A549 (cell line): ENCODE data around the gene NELFA. TPM values are rescaled to one million over a fixed set of nuclear protein-coding genes. Genes with fewer than 3 reads are reported as not detected.

Experiments used
- ATAC-seq, 2 experiments: fragments of 200-7000 bp in 1 of 2; fragments of >200 bp in 1 of 2; cut with Nextera tagmentation in 1 of 2; cut with Tn5 transposase in 1 of 2; 3 replicates each; pipeline versions ENCODE4 v1.8.0 to v1.9.1; 2018 to 2020; ENCODE audit warnings: mild to moderate bottlenecking in 1 of 2, moderate library complexity in 1 of 2
- CTCF ChIA-PET: fragments of 300-600 bp; sonication (Branson Sonifier 250); formaldehyde crosslinking; extraction: SDS; loops from one replicate; lab custom pipeline; 2021; ENCODE audit warnings: antibody characterized with exemption, inconsistent platforms; lab: Yijun Ruan, JAX
- POLR2A ChIA-PET: fragments of 350-600 bp; formaldehyde crosslinking; extraction: SDS; loops from one replicate; lab custom pipeline; 2021; ENCODE audit warnings: antibody characterized with exemption, inconsistent platforms; lab: Yijun Ruan, JAX
- DNase-seq, 2 experiments: peaks; one replicate each; pipeline versions ENCODE4 v3.0.0 to v3.0.0-alpha.2; 2011 to 2016; ENCODE audit warnings: low read depth in 1 of 2, low spot score in 1 of 2
- FAIRE-seq: peaks from 2 replicates; lab custom pipeline; 2011; peaks lifted over from hg19 to GRCh38; lab: Jason Lieb, UNC
- H3K27ac ChIP-seq, 2 experiments: fragments of >200 bp; sonication (Bioruptor Twin); formaldehyde crosslinking; 3 replicates each; pipeline ENCODE4 v1.5.1; 2016 to 2017
- H3K4me1 ChIP-seq: fragments of >200 bp; sonication (Bioruptor Twin); formaldehyde crosslinking; 3 replicates; pipeline ENCODE4 v1.6.1; 2016
- H3K4me2 ChIP-seq: fragments of >200 bp; sonication (Bioruptor Twin); formaldehyde crosslinking; 3 replicates; pipeline ENCODE4 v1.6.1; 2016
- H3K4me3 ChIP-seq: fragments of >200 bp; sonication (Bioruptor Twin); formaldehyde crosslinking; 3 replicates; pipeline ENCODE4 v1.5.1; 2016
- H3K9me3 ChIP-seq: fragments of >200 bp; sonication (Bioruptor Twin); formaldehyde crosslinking; 3 replicates; pipeline ENCODE4 v1.6.1; 2016
- BHLHE40 ChIP-seq: IDR thresholded peaks from 2 replicates; pipeline ENCODE4 v1.6.1; 2012; ENCODE audit warnings: low read depth, low read length, inconsistent platforms
- EHF ChIP-seq: fragments of 250-450 bp; sonication (Bioruptor Pico); IDR thresholded peaks from 2 replicates; pipeline ENCODE4 v1.5.0; 2020; ENCODE audit warnings: mild to moderate bottlenecking
- FOSB ChIP-seq: fragments of 250-450 bp; sonication (Bioruptor Pico); IDR thresholded peaks from 2 replicates; pipeline ENCODE4 v1.5.0; 2020; ENCODE audit warnings: mild to moderate bottlenecking, moderate library complexity
- HOXB5 ChIP-seq: fragments of 250-450 bp; sonication (Bioruptor Pico); IDR thresholded peaks from 2 replicates; pipeline ENCODE4 v1.5.0; 2020; ENCODE audit warnings: mild to moderate bottlenecking, moderate library complexity
- PHF8 ChIP-seq: fragments of 200-600 bp; sonication (generic); IDR thresholded peaks from 2 replicates; pipeline ENCODE4 v1.6.1; 2016; ENCODE audit warnings: low read depth, mild to moderate bottlenecking, antibody characterized with exemption, moderate library complexity, borderline replicate concordance
- RCOR1 ChIP-seq: fragments of 150-350 bp; IDR thresholded peaks from 2 replicates; pipeline ENCODE4 v1.6.1; 2014; ENCODE audit warnings: antibody characterized with exemption, low read length, low read depth
- REST ChIP-seq: fragments of 200-600 bp; sonication (generic); IDR thresholded peaks from 2 replicates; pipeline ENCODE4 v1.6.1; 2016; ENCODE audit warnings: antibody characterized with exemption, mild to moderate bottlenecking, moderate library complexity
- RNF2 ChIP-seq: fragments of 200-600 bp; sonication (generic); IDR thresholded peaks from 2 replicates; pipeline ENCODE4 v1.6.1; 2016; ENCODE audit warnings: low read depth, mild to moderate bottlenecking, antibody characterized with exemption, moderate library complexity, borderline replicate concordance
- TFCP2L1 ChIP-seq: fragments of 250-450 bp; sonication (Bioruptor Pico); IDR thresholded peaks from 2 replicates; pipeline ENCODE4 v1.5.0; 2021; ENCODE audit warnings: mild to moderate bottlenecking
- TP53 ChIP-seq: fragments of 250-450 bp; sonication (Bioruptor Pico); IDR thresholded peaks from 2 replicates; pipeline ENCODE4 v1.5.0; 2021; ENCODE audit warnings: mild to moderate bottlenecking, moderate library complexity
- ZNF302 ChIP-seq: fragments of 250-450 bp; sonication (Bioruptor Pico); IDR thresholded peaks from 2 replicates; pipeline ENCODE4 v1.9.0; 2021; ENCODE audit warnings: inconsistent platforms, mild to moderate bottlenecking, moderate library complexity
- WGBS: methylation state at CpG from one replicate; pipeline ENCODE4 v1.1.6; 2017; ENCODE audit errors: missing lambda C conversion rate; 5-methylcytosine and 5-hydroxymethylcytosine counted together
- polyA plus RNA-seq, 4 experiments: library from polyadenylated mRNA; depleted of rRNA in 3 of 4; stranded (reverse); fragments of >200 nt; fragmentation: RNase III in 1 of 4; extraction: RNeasy Plus Mini Kit Qiagen cat#74134 plus additional on column Dnase treatment in 1 of 4; gene quantifications; 2 replicates in 3 of 4; 3 replicates in 1 of 4; pipeline ENCODE4 v1.2.3, GENCODE V29; 2011 to 2017

NELFA gene
- polyA plus RNA-seq, 2 of the 4 experiments (the other 2 are of a cell fraction) = 11.1 to 18.3 TPM

GRCh38 chr4:1982124-1983052, 26.4 kb downstream of the NELFA start (continued):
- TF ChIP-seq REST = no peak
- TF ChIP-seq ZNF302 (CRISPR knock-in tag) = no peak
- TF ChIP-seq RCOR1 = no peak
- TF ChIP-seq BHLHE40 = no peak

DNA sequence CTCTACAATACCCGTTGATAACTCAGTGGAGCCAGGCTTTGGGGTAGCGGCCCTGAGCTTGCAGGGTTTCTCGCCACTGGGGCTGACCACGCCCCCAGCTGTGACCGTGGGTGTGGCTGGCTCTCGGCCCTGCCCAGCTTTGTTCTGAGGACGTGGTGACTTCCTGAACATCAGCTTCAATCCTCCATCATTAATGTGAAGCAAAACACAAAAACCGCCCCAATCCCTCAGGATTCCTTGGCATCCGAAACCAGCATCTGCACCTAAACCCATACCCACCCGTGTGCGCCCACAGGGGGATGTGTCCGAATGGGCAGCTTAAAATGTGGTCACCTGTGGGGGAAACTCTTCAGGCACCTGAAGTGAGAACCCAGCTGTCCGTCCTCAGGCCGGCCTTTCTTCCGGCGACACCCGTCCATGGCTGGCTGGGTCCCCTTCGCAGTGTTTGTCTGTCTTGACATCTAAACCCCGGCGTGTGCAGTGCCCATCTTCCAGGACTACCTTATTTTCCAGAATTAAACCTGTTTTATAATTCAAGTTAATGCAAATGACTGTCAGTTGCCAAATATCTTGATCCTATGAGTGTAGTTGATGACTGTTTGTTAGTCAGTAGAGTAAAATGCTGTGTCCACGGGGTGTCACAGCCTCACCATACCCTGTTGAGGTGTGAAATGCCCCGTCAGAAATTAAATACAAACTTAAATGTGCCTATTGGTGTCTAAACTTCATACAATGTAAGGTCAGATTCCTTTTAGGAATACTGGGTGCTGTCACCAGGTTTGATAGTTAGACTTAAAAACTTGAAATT, 27.3 kb downstream of the NELFA start:
- ChIA-PET CTCF (interaction anchor here (0.5 kb wide), 1 partner anchor 9 kb away, joined by 3 read pairs; no protein-coding TSS in a partner anchor), POLR2A (no interaction called here)
- no peaks in the 10 kb centered on the region for H3K9me3 ChIP-seq
- H3K27ac ChIP-seq = no peak overlapping the region
- H3K4me1 ChIP-seq = peaks cover 8% of the 10 kb centered on the region
- 83% methylated on average over 22 of the region's 22 CpGs for WGBS
- H3K4me2 ChIP-seq = no peak overlapping the region
- H3K4me3 ChIP-seq = no peak overlapping the region
- TF ChIP-seq TFCP2L1 (no peak), HOXB5 (CRISPR knock-in tag) (no peak), FOSB (CRISPR knock-in tag) (no peak)
- TF ChIP-seq, all 56 proteins: peak for 0
- ATAC-seq (peak in 1 of 2 experiments; percentile 53; a peak in 3 of 6 replicates), DNase-seq (peak; percentile 15 to 41), FAIRE-seq (no peak)

DNA sequence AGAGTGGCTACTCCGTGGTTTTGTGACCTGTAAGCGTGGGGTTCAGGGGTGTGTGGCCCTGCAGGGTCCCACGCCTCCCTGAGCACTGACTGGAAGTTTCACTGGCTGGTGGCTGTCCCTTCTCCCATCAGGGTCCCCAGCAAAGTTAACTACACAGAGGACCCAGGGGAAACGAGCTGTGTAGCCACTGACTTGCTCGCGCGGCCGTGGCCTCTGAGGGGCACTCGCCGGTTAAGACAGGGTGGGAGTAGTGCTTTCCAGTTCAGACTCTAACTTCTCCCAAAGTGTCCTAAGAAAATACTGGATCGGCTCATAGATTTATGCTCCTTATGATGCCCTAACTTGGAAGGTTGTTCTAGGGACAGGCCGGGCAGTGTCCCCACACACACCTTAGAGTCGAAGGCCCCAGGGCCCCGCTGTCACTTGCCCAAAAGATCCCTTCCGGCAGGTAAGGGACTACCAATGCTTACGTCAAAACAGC, 28.2 kb downstream of the NELFA start:
- Histone ChIP-seq H3K4me3 (no peak overlapping the region), H3K4me1 (peaks cover 8% of the 10 kb centered on the region), H3K27ac (no peak overlapping the region), H3K9me3 (no peaks in the 10 kb centered on the region), H3K4me2 (no peak overlapping the region)
- ATAC-seq (no peak), DNase-seq (no peak), FAIRE-seq (no peak)
- 95% methylated on average over 15 of the region's 16 CpGs for WGBS
- POLR2A ChIA-PET = no interaction called here
- TF ChIP-seq TP53 (CRISPR knock-in tag) (no peak), RNF2 (no peak), PHF8 (no peak), REST (no peak), EHF (CRISPR knock-in tag) (no peak)
- CTCF ChIA-PET = no interaction called here
